Sigmoid colon (tissue), 4 donors: ENCODE data around the gene LCMT1.

Experiments used
- CTCF ChIP-seq, 4 experiments: fragments of 450-650 bp in 3 of 4; fragments of 200-600 bp in 1 of 4; IDR thresholded peaks; one replicate each; pipeline ENCODE4 v1.5.1; 2016 to 2019; ENCODE audit warnings: antibody characterized with exemption in 4 of 4, mild to moderate bottlenecking in 3 of 4, moderate library complexity in 2 of 4
- EP300 ChIP-seq, 4 donors: sonication (generic); formaldehyde crosslinking; IDR thresholded peaks; one replicate each; pipeline ENCODE4 v1.6.1; 2017; ENCODE audit warnings: antibody characterized with exemption in 4 of 4
- POLR2A ChIP-seq, 2 donors: fragments of 450-650 bp; IDR thresholded peaks; one replicate each; pipeline ENCODE4 v1.6.1; 2016; ENCODE audit warnings: antibody characterized with exemption in 2 of 2, mild to moderate bottlenecking in 2 of 2, moderate library complexity in 2 of 2
- POLR2AphosphoS5 ChIP-seq, 4 donors: sonication (generic); formaldehyde crosslinking; IDR thresholded peaks; one replicate each; pipeline ENCODE4 v1.6.1; 2017; ENCODE audit warnings: antibody characterized with exemption in 4 of 4

DNA sequence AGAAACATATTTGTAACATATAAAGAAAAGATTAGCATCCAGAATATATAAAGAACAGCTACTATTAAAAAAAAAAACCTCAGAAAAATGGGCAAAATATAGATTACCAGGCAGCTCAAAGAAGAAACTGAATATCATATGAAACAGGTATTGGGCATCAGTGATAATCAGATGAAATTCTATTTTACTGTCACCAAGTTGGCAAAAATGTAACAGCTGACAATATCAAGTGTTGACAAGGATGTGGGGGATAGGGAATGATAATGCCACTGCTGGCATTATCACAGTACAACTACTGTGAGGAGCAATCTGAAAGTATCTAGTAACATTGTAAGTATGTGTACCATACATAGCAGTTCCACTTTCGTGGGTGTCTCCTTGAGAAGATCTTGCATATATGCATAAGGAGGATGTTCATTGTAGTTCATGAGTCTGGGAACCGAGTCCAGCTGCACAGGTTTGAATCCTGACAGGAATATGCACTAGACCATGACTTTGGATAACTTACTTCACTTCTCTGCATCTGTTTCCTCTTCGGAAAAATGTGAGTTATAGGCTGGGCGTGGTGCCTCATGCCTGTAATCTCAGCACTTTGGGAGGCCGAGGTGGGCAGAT lies 50.3 kb downstream of the LCMT1 start:
- TF ChIP-seq POLR2AphosphoS5 (IDR thresholded peaks at IDR 0.05) (no peak), CTCF (IDR thresholded peaks at IDR 0.05) (no peak), POLR2A (IDR thresholded peaks at IDR 0.05) (no peak), EP300 (IDR thresholded peaks at IDR 0.05) (no peak)
